Stimulated activated naive CD8-positive, alpha-beta T cell treated with anti-CD3 and anti-CD28 coated beads, Interleukin-15, Interleukin-2, amounts not matched to agents 100 ng/mL and 50 ng/mL, for 24 hours (primary cell): ENCODE data around the gene IL16.

Experiments
- H3K27ac Mint-ChIP-seq: one replicate; pipeline ENCODE4 v1.8.0; 2021; ENCODE audit warnings: mild to moderate bottlenecking, mixed read lengths
- H3K27me3 Mint-ChIP-seq: one replicate; pipeline ENCODE4 v1.8.0; 2021; ENCODE audit warnings: mixed read lengths
- H3K36me3 Mint-ChIP-seq: one replicate; pipeline ENCODE4 v1.8.0; 2021; ENCODE audit warnings: low read depth, mixed read lengths
- H3K4me1 Mint-ChIP-seq: one replicate; pipeline ENCODE4 v1.8.0; 2021; ENCODE audit warnings: low read depth, mixed read lengths
- H3K4me3 Mint-ChIP-seq: one replicate; pipeline ENCODE4 v1.8.0; 2021; ENCODE audit warnings: mild to moderate bottlenecking, mixed read lengths
- H3K9me3 Mint-ChIP-seq: one replicate; pipeline ENCODE4 v1.8.0; 2021; ENCODE audit warnings: mixed read lengths

IL16 gene

GRCh38 chr15:81303244-81304225, 106.9 kb downstream of the IL16 start:
- H3K27ac Mint-ChIP-seq, result peak overlapping the region; percentile 98
- H3K36me3 Mint-ChIP-seq, result peaks cover 96% of the 10 kb centered on the region
- H3K27me3 Mint-ChIP-seq, result no peaks in the 10 kb centered on the region
- H3K4me1 Mint-ChIP-seq, result peaks cover 89% of the 10 kb centered on the region
- H3K9me3 Mint-ChIP-seq, result no peaks in the 10 kb centered on the region
- H3K4me3 Mint-ChIP-seq, result peak overlapping the region; percentile 99

GRCh38 chr15:81304226-81304625, 107.5 kb downstream of the IL16 start:
- Mint-ChIP-seq H3K4me1 (peaks cover 87% of the 10 kb centered on the region), H3K27me3 (no peaks in the 10 kb centered on the region), H3K4me3 (peak overlapping the region; percentile 99), H3K9me3 (peaks cover 1% of the 10 kb centered on the region), H3K27ac (peak overlapping the region; percentile 98), H3K36me3 (peaks cover 100% of the 10 kb centered on the region)

- Mint-ChIP-seq H3K4me1 (peaks cover 91% of the 10 kb centered on the region), H3K27ac (peak overlapping the region; percentile 71), H3K27me3 (no peaks in the 10 kb centered on the region), H3K9me3 (peaks cover 3% of the 10 kb centered on the region), H3K4me3 (no peak overlapping the region), H3K36me3 (peaks cover 100% of the 10 kb centered on the region)
Observed at GRCh38 chr15:81308260-81308659, 111.6 kb downstream of the IL16 start.

- Mint-ChIP-seq H3K27ac (peak overlapping the region; percentile 32), H3K36me3 (peaks cover 94% of the 10 kb centered on the region), H3K27me3 (no peaks in the 10 kb centered on the region), H3K9me3 (peaks cover 3% of the 10 kb centered on the region), H3K4me3 (no peak overlapping the region), H3K4me1 (peaks cover 86% of the 10 kb centered on the region)
Observed at GRCh38 chr15:81309647-81310450, 113.2 kb downstream of the IL16 start.

GRCh38 chr15:81310480-81310879, 113.8 kb downstream of the IL16 start:
- Mint-ChIP-seq H3K9me3 (peaks cover 3% of the 10 kb centered on the region), H3K36me3 (peaks cover 92% of the 10 kb centered on the region), H3K27me3 (no peaks in the 10 kb centered on the region), H3K27ac (peak overlapping the region; percentile 18), H3K4me1 (peaks cover 86% of the 10 kb centered on the region), H3K4me3 (no peak overlapping the region)

GRCh38 chr15:81311752-81312464, 115.2 kb downstream of the IL16 start:
- Mint-ChIP-seq H3K4me3 (no peak overlapping the region), H3K27me3 (no peaks in the 10 kb centered on the region), H3K36me3 (peaks cover 83% of the 10 kb centered on the region), H3K27ac (peak overlapping the region; percentile 28), H3K4me1 (peaks cover 86% of the 10 kb centered on the region), H3K9me3 (peaks cover 3% of the 10 kb centered on the region)

GRCh38 chr15:81312790-81313543, 116.3 kb downstream of the IL16 start:
- H3K27me3 Mint-ChIP-seq, result no peaks in the 10 kb centered on the region
- no peak overlapping the region for H3K4me3 Mint-ChIP-seq
- peaks cover 73% of the 10 kb centered on the region for H3K36me3 Mint-ChIP-seq
- peak overlapping the region; percentile 41 for H3K27ac Mint-ChIP-seq
- peaks cover 3% of the 10 kb centered on the region for H3K9me3 Mint-ChIP-seq
- peaks cover 83% of the 10 kb centered on the region for H3K4me1 Mint-ChIP-seq

GRCh38 chr15:81313686-81314085, 117.0 kb downstream of the IL16 start:
- Mint-ChIP-seq H3K27ac (no peak overlapping the region), H3K9me3 (peaks cover 3% of the 10 kb centered on the region), H3K4me1 (peaks cover 85% of the 10 kb centered on the region), H3K27me3 (no peaks in the 10 kb centered on the region), H3K4me3 (no peak overlapping the region), H3K36me3 (peaks cover 73% of the 10 kb centered on the region)

GRCh38 chr15:81314378-81314777, 117.7 kb downstream of the IL16 start:
- Mint-ChIP-seq H3K36me3 (peaks cover 71% of the 10 kb centered on the region), H3K27ac (peak overlapping the region; percentile 32), H3K4me3 (no peak overlapping the region), H3K4me1 (peaks cover 81% of the 10 kb centered on the region), H3K27me3 (no peaks in the 10 kb centered on the region), H3K9me3 (peaks cover under 1% of the 10 kb centered on the region)

GRCh38 chr15:81315452-81316175, 118.9 kb downstream of the IL16 start:
- Mint-ChIP-seq H3K27me3 (no peaks in the 10 kb centered on the region), H3K27ac (peak overlapping the region; percentile 73), H3K36me3 (peaks cover 67% of the 10 kb centered on the region), H3K9me3 (no peaks in the 10 kb centered on the region), H3K4me1 (peaks cover 70% of the 10 kb centered on the region), H3K4me3 (peak overlapping the region; percentile 0)

GRCh38 chr15:81316267-81316666, 119.6 kb downstream of the IL16 start:
- peaks cover 63% of the 10 kb centered on the region for H3K36me3 Mint-ChIP-seq
- H3K4me1 Mint-ChIP-seq, result peaks cover 64% of the 10 kb centered on the region

GRCh38 chr15:81317642-81318017, 121.0 kb downstream of the IL16 start:
- H3K27me3 Mint-ChIP-seq, result no peaks in the 10 kb centered on the region
- H3K4me3 Mint-ChIP-seq, result no peak overlapping the region
- peaks cover 55% of the 10 kb centered on the region for H3K4me1 Mint-ChIP-seq
- H3K9me3 Mint-ChIP-seq, result no peaks in the 10 kb centered on the region
- H3K27ac Mint-ChIP-seq, result no peak overlapping the region
- peaks cover 58% of the 10 kb centered on the region for H3K36me3 Mint-ChIP-seq

More at GRCh38 chr15:81316267-81316666, 119.6 kb downstream of the IL16 start:
- H3K4me3 Mint-ChIP-seq, result peak overlapping the region; percentile 0
- peak overlapping the region; percentile 73 for H3K27ac Mint-ChIP-seq
- H3K9me3 Mint-ChIP-seq, result no peaks in the 10 kb centered on the region
- H3K27me3 Mint-ChIP-seq, result no peaks in the 10 kb centered on the region

- Mint-ChIP-seq H3K4me3 (no peak overlapping the region), H3K9me3 (no peaks in the 10 kb centered on the region), H3K36me3 (peaks cover 32% of the 10 kb centered on the region), H3K27me3 (no peaks in the 10 kb centered on the region), H3K4me1 (peaks cover 42% of the 10 kb centered on the region), H3K27ac (no peak overlapping the region)
Observed at GRCh38 chr15:81321667-81322066, 125.0 kb downstream of the IL16 start.
